Measurements from ENCODE around the gene HSPA8. TPM values are rescaled to one million over a fixed set of nuclear protein-coding genes. Genes with fewer than 3 reads are reported as not detected.

The HSPA8 gene
- total and polyA plus RNA-seq, 2 of the 4 experiments (the other 2 are of a cell fraction) = 2,309 to 4,346 TPM

GRCh38 chr11:123047266-123047946 is 14.5 kb downstream of the HSPA8 start:
- DNase-seq = no peak
- no peak overlapping the region for H2AK9ac ChIP-seq (replicated peaks; ENCODE audit: low read depth, low read length, poor library complexity)
- TF ChIP-seq SMC3 (IDR thresholded peaks at IDR 0.05; ENCODE audit: low read depth, low read length) = no peak
- TF ChIP-seq BHLHE40 (IDR thresholded peaks at IDR 0.05; ENCODE audit: low read depth, low read length) = no peak
- no peak for TF ChIP-seq MAZ (IDR thresholded peaks at IDR 0.05; ENCODE audit: borderline replicate concordance, low read depth, low read length)
- no peak for TF ChIP-seq POLR2A (IDR thresholded peaks at IDR 0.05; ENCODE audit: low read depth, low read length)
- no peak for TF ChIP-seq RFX5 (IDR thresholded peaks at IDR 0.05; ENCODE audit: low read depth, low read length)
- TF ChIP-seq USF2 (IDR thresholded peaks at IDR 0.05; ENCODE audit: low read depth, low read length) = no peak
- no peaks in the 10 kb centered on the region for H3K9me3 ChIP-seq (ENCODE audit: control insufficient read depth, insufficient read depth, low read length)
- WGBS, 2 experiments (ENCODE audit: extremely low coverage in 2 of 2, insufficient read length in 1 of 2) = 76% methylated on average over 8 of the region's 18 CpGs; no CpG with 5 or more reads in 1 of the 2 experiments
- H4K8ac ChIP-seq (ENCODE audit: low read depth in 2 of 2, low read length in 2 of 2) = no peak overlapping the region
- no peak overlapping the region for H3K14ac ChIP-seq (replicated peaks; ENCODE audit: low read depth, low read length)
- intact Hi-C loops (cut with micrococcal nuclease) = no loop called here
- H3K23ac ChIP-seq (ENCODE audit: low read depth, low read length) = no peak overlapping the region
- no peak overlapping the region for H3K4ac ChIP-seq (ENCODE audit: low read depth, low read length)
- H3K27me3 ChIP-seq (ENCODE audit: control insufficient read depth, insufficient read depth, low read length) = peaks cover 11% of the 10 kb centered on the region
- no peak overlapping the region for H2AK5ac ChIP-seq (ENCODE audit: low read depth, low read length)
- no peak overlapping the region for H3K18ac ChIP-seq (ENCODE audit: low read depth, low read length)
- 0 out of 2 replicates have a peak, but pooled peaks cover 3% of the 10 kb centered on the region for H3K9me1 ChIP-seq (ENCODE audit: insufficient read depth, low read length)
- CTCF ChIA-PET = interaction anchor here (0.6 to 1.4 kb wide), 3 partner anchors 9 to 293 kb away, joined by 3 read pairs; no protein-coding TSS in a partner anchor
- H3K9ac ChIP-seq (ENCODE audit: low read depth, low read length) = no peak overlapping the region
- H4K91ac ChIP-seq (ENCODE audit: insufficient read depth, low read depth, low read length) = no peak overlapping the region
- H2BK15ac ChIP-seq (ENCODE audit: low read depth, low read length) = no peak overlapping the region
- no peaks in the 10 kb centered on the region for H3K79me1 ChIP-seq (ENCODE audit: low read depth in 1 of 2, low read length in 2 of 2)
- H4K20me1 ChIP-seq (ENCODE audit: insufficient read depth, low read length) = no peaks in the 10 kb centered on the region; the same call in 1 of the 2 replicates
- H3K4me1 ChIP-seq (ENCODE audit: control insufficient read depth, insufficient read depth, low read length) = no peaks in the 10 kb centered on the region
- H2BK20ac ChIP-seq (ENCODE audit: low read depth, low read length) = no peak overlapping the region
- no peaks in the 10 kb centered on the region for H3K36me3 ChIP-seq (ENCODE audit: control insufficient read depth, insufficient read depth, low read length)
- no peak overlapping the region for H2BK120ac ChIP-seq (ENCODE audit: low read depth, low read length)
- no peak for ATAC-seq (ENCODE audit: low read depth)
- H3K4me3 ChIP-seq (ENCODE audit: insufficient read depth, low read depth, low read length) = no peak overlapping the region
- in situ Hi-C loops (cut with MboI; ENCODE audit: low sequenced_read_pairs) = no loop called here
- no TSS peak for BruUV-seq (replicated peaks)
- H3K56ac ChIP-seq (ENCODE audit: extremely low read depth, insufficient read depth, low read length) = no peak overlapping the region
- no peak overlapping the region for H2BK5ac ChIP-seq (ENCODE audit: low read depth, low read length, poor library complexity, severe bottlenecking)
- H3K27ac ChIP-seq (ENCODE audit: insufficient read depth, low read length) = no peak overlapping the region
- POLR2A ChIA-PET (ENCODE audit: unreplicated experiment) = no interaction called here
- H3K4me2 ChIP-seq (ENCODE audit: low read depth, low read length) = no peak overlapping the region
- no peak overlapping the region for H4K5ac ChIP-seq (ENCODE audit: low read depth, low read length)
- dilution Hi-C loops (cut with HindIII; ENCODE audit: low sequenced_read_pairs, unreplicated experiment) = loop anchor here (25.0 kb wide), 1 partner anchor 185 kb away; no protein-coding TSS in a partner anchor
- no peak overlapping the region for H2AFZ ChIP-seq (replicated peaks; ENCODE audit: low read length, poor library complexity)
